ENCODE results near the gene REEP2. TPM values are rescaled to one million over a fixed set of nuclear protein-coding genes. Genes with fewer than 3 reads are reported as not detected.
A peak's percentile ranks its signal among the peaks of the same experiment; 100 is the strongest.
"Not testable (repeated sequence)": the region's sequence is repeated elsewhere in the genome, so short reads cannot be mapped to it uniquely, and the experiment has no call there.

REEP2 gene
- total and polyA plus RNA-seq, 5 donors from 2014 or later: 0.21 to 0.52 TPM; not detected in 3

DNA sequence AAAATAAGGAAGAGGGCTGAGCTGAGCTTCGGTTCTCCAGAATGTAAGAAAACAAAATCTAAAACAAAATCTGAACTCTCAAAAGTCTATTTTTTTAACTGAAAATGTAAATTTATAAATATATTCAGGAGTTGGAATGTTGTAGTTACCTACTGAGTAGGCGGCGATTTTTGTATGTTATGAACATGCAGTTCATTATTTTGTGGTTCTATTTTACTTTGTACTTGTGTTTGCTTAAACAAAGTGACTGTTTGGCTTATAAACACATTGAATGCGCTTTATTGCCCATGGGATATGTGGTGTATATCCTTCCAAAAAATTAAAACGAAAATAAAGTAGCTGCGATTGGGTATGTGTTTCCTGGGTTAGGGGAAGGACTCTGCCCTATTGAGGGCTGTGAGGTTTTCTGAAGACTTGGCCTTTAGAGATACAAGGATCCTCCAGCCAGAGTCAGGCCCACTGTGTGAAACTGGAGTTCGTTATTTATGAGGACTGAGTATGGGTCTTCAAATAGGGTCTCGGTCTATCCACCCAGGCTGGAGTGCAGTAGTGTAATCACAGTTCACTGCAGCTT is 30.2 kb downstream of the REEP2 start:
- peaks cover 3% of the 10 kb centered on the region for H3K27me3 Mint-ChIP-seq
- ATAC-seq (ENCODE audit: low read depth in 2 of 2): no peak
- no peak overlapping the region for H3K27ac Mint-ChIP-seq
- no peaks in the 10 kb centered on the region for H3K27me3 ChIP-seq (ENCODE audit: control insufficient read depth, insufficient read depth, low read length)
- H3K9me3 ChIP-seq (ENCODE audit: control insufficient read depth in 2 of 2, low read length in 2 of 2): no peaks in the 10 kb centered on the region
- peaks cover 0 to 3% (median 0%) of the 10 kb centered on the region in 7 donors for H3K9me3 Mint-ChIP-seq
- H3K4me1 ChIP-seq (ENCODE audit: control insufficient read depth, insufficient read depth, low read length, poor library complexity, severe bottlenecking): peaks cover 28% of the 10 kb centered on the region
- DNase-seq: no peak
- H3K4me3 ChIP-seq (ENCODE audit: low read depth, low read length): no peak overlapping the region
- H3K4me3 Mint-ChIP-seq: peak overlapping the region in 3 of 4 donors; percentile 8 to 99 (median 30)
- H3K36me3 ChIP-seq (ENCODE audit: control insufficient read depth, insufficient read depth, low read length): peaks cover 7% of the 10 kb centered on the region
- H3K4me1 Mint-ChIP-seq: peaks cover 4 to 27% (median 22%) of the 10 kb centered on the region in 4 donors
- H3K36me3 Mint-ChIP-seq: peaks cover 13% of the 10 kb centered on the region
- H3K27ac ChIP-seq (ENCODE audit: insufficient read depth, low read length, poor library complexity, severe bottlenecking): no peak overlapping the region

DNA sequence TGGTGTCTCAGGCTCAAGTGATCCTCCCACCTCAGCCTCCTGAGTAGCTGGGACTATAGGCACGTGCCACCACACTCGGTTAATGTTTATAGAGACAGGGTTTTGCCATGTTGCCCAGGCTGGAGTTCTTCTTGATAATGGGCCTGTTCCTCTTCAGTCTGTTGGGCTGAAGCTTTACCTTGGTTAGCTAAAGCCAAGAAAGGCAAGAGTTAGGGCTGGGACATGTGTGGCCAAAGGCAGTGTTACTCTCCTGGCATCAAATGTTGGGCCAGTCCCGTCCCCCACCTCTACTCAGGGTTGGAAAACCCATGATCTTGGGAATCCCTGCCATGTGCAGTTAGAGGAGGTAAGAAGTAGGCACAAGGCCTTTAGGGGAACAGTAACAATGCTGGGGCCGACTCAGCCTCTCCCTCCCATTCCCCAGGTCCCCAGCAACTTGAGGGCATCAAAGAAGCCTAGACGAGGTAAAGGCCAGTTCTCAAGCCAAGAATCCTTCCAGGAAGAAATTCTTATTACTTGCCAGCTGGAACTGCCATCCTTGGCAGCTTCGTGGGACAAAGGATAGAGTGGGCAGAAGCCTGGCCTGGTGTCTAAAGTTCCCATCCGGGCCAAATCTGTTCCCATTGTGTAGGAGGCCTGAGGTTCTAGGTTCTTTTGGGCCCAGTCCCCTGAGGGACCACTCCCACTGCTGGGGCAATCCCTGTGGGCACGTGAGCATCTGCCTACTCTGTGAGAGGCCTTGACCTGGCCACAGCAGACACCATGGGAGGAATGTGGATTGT is 30.9 kb downstream of the REEP2 start:
- peaks cover 6% of the 10 kb centered on the region for H3K27me3 Mint-ChIP-seq
- H3K36me3 Mint-ChIP-seq: peaks cover 13% of the 10 kb centered on the region
- H3K4me1 ChIP-seq (ENCODE audit: control insufficient read depth, insufficient read depth, low read length, poor library complexity, severe bottlenecking): peaks cover 25% of the 10 kb centered on the region
- DNase-seq: no peak
- no peak overlapping the region for H3K4me3 ChIP-seq (ENCODE audit: low read depth, low read length)
- no peak for ATAC-seq (ENCODE audit: low read depth in 2 of 2)
- H3K36me3 ChIP-seq (ENCODE audit: control insufficient read depth, insufficient read depth, low read length): peaks cover 7% of the 10 kb centered on the region
- peaks cover 0 to 3% (median 0%) of the 10 kb centered on the region in 7 donors for H3K9me3 Mint-ChIP-seq
- H3K4me3 Mint-ChIP-seq: peak overlapping the region in 1 of 4 donors; percentile 38
- H3K27ac ChIP-seq (ENCODE audit: insufficient read depth, low read length, poor library complexity, severe bottlenecking): no peak overlapping the region
- no peaks in the 10 kb centered on the region for H3K9me3 ChIP-seq (ENCODE audit: control insufficient read depth in 2 of 2, low read length in 2 of 2)
- H3K4me1 Mint-ChIP-seq: peaks cover 4 to 27% (median 22%) of the 10 kb centered on the region in 4 donors
- no peaks in the 10 kb centered on the region for H3K27me3 ChIP-seq (ENCODE audit: control insufficient read depth, insufficient read depth, low read length)
- H3K27ac Mint-ChIP-seq: peak overlapping the region in 1 of 3 donors; percentile 13

DNA sequence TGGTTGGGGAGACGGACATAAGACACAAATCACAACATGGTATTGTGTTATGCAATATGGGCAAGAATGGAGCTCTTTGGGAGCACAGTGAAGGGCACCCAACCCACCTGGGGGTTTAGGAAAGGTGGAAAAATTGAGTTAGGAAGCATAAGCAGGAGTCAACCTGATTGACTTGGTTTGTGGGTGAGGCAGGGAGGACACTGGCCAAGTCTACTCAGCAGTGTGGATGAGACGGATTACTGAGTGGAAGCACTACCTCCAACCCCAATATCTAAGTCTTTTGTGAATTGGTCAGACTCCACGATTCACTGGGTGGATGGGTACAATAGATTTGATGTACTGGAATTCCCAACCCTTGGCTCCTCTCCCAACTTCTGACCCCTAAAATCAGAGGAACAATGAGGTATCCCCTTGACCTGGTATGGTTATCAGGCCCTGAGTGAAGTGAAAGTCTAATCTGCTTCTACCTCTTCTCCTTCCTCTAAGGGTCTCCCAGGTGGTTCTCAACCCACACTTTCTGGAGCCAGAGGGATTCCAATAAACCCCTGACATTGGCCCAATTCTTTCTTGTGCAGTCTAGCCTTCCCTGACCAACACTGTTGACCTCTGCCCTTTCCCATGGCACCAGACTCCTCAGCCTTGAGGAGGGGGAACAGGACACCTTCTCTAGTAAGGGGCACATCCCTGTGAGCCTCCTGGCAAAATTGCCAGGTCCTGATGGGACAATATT is 31.6 kb downstream of the REEP2 start:
- Histone ChIP-seq H3K9me3 (ENCODE audit: control insufficient read depth in 2 of 2, low read length in 2 of 2) (no peaks in the 10 kb centered on the region), H3K27ac (ENCODE audit: insufficient read depth, low read length, poor library complexity, severe bottlenecking) (no peak overlapping the region), H3K27me3 (ENCODE audit: control insufficient read depth, insufficient read depth, low read length) (no peaks in the 10 kb centered on the region), H3K4me1 (ENCODE audit: control insufficient read depth, insufficient read depth, low read length, poor library complexity, severe bottlenecking) (peaks cover 25% of the 10 kb centered on the region), H3K36me3 (ENCODE audit: control insufficient read depth, insufficient read depth, low read length) (peaks cover 7% of the 10 kb centered on the region), H3K4me3 (ENCODE audit: low read depth, low read length) (no peak overlapping the region)
- Mint-ChIP-seq H3K4me1 (peaks cover 4 to 27% (median 22%) of the 10 kb centered on the region in 4 donors), H3K36me3 (peaks cover 13% of the 10 kb centered on the region), H3K9me3 (peaks cover 0 to 2% (median 0%) of the 10 kb centered on the region in 7 donors), H3K27ac (peak overlapping the region in 1 of 3 donors; percentile 13), H3K27me3 (peaks cover 6% of the 10 kb centered on the region), H3K4me3 (peak overlapping the region in 2 of 4 donors; percentile 16 to 34)
- ATAC-seq (ENCODE audit: low read depth in 2 of 2): no peak
- DNase-seq: no peak

DNA sequence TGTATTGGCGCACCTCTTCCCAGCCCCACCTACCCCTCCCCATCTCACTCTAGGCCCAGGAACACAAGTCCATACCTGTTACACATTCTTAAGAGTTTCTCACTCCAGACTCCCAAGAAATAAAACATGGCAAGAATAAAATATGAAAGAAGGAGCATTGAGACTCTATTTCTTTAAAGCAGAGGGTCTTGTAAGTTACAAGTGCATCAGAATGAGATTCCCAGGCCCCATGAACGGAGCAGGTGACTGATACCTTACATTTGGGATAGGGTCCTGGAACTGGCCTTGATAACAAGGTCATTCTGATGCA is 32.1 kb downstream of the REEP2 start:
- H3K4me3 Mint-ChIP-seq: peak overlapping the region in 1 of 4 donors; percentile 34
- Histone ChIP-seq H3K9me3 (ENCODE audit: control insufficient read depth in 2 of 2, low read length in 2 of 2) (no peaks in the 10 kb centered on the region), H3K27ac (ENCODE audit: insufficient read depth, low read length, poor library complexity, severe bottlenecking) (no peak overlapping the region), H3K4me1 (ENCODE audit: control insufficient read depth, insufficient read depth, low read length, poor library complexity, severe bottlenecking) (peaks cover 23% of the 10 kb centered on the region), H3K27me3 (ENCODE audit: control insufficient read depth, insufficient read depth, low read length) (no peaks in the 10 kb centered on the region), H3K4me3 (ENCODE audit: low read depth, low read length) (no peak overlapping the region), H3K36me3 (ENCODE audit: control insufficient read depth, insufficient read depth, low read length) (peaks cover 7% of the 10 kb centered on the region)
- H3K27me3 Mint-ChIP-seq: peaks cover 6% of the 10 kb centered on the region
- ATAC-seq (ENCODE audit: low read depth in 2 of 2) (no peak), DNase-seq (no peak)
- peaks cover 4 to 27% (median 22%) of the 10 kb centered on the region in 4 donors for H3K4me1 Mint-ChIP-seq
- H3K9me3 Mint-ChIP-seq: peaks cover 0 to 2% (median 0%) of the 10 kb centered on the region in 7 donors
- H3K27ac Mint-ChIP-seq: no peak overlapping the region
- H3K36me3 Mint-ChIP-seq: peaks cover 13% of the 10 kb centered on the region

DNA sequence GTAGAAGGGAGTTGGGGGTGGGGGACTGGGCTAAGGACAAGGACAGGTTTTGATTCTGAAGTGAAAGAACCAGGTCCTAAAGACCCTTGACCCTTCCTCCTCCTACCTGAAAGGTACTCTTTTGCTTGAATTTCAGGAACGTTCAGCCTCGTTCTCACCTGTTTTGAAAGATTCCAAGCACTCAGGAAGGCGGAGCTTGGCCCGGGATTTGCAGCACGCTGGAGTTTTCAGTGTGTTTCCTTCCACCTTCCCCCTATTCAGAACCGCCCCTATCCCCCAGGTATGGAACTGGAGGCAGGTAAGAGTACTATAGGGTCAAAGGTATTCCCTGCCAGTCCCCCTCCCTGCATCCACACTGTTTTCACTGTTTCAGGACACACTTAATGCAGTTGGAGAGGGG is 33.5 kb downstream of the REEP2 start:
- Mint-ChIP-seq H3K4me3 (no peak overlapping the region), H3K27ac (peak overlapping the region in 1 of 3 donors; percentile 44), H3K9me3 (peaks cover 0 to 1% (median 0%) of the 10 kb centered on the region in 7 donors), H3K4me1 (peaks cover 4 to 17% (median 14%) of the 10 kb centered on the region in 4 donors), H3K36me3 (peaks cover 10% of the 10 kb centered on the region), H3K27me3 (peaks cover 10% of the 10 kb centered on the region)
- DNase-seq (no peak), ATAC-seq (ENCODE audit: low read depth in 2 of 2) (no peak)
- Histone ChIP-seq H3K36me3 (ENCODE audit: control insufficient read depth, insufficient read depth, low read length) (peaks cover 4% of the 10 kb centered on the region), H3K4me1 (ENCODE audit: control insufficient read depth, insufficient read depth, low read length, poor library complexity, severe bottlenecking) (peaks cover 10% of the 10 kb centered on the region), H3K9me3 (ENCODE audit: control insufficient read depth in 2 of 2, low read length in 2 of 2) (no peaks in the 10 kb centered on the region), H3K27ac (ENCODE audit: insufficient read depth, low read length, poor library complexity, severe bottlenecking) (no peak overlapping the region), H3K4me3 (ENCODE audit: low read depth, low read length) (no peak overlapping the region), H3K27me3 (ENCODE audit: control insufficient read depth, insufficient read depth, low read length) (no peaks in the 10 kb centered on the region)

DNA sequence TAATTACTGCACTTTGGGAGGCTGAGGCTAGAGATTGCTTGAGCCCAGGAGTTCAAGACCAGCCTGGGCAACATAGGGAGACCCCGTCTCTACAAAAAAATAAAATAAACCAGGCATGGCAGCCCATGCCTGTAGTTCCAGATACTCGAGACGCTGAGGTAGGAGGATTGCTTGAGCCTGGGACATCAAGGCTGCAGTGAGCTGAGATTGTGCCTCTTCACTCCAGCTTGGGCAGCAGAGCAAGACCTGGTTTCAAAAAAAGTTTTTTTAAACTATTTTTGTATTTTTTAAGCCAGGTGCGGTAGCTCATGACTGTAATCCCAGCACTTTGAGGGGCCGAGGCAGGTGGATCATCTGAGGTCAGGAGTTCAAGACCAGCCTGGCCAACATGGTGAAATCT is 34.3 kb downstream of the REEP2 start:
- H3K36me3 ChIP-seq (ENCODE audit: control insufficient read depth, insufficient read depth, low read length); H3K27ac ChIP-seq (ENCODE audit: insufficient read depth, low read length, poor library complexity, severe bottlenecking); DNase-seq; H3K4me3 Mint-ChIP-seq; H3K36me3 Mint-ChIP-seq; H3K9me3 ChIP-seq (ENCODE audit: control insufficient read depth in 2 of 2, low read length in 2 of 2); ATAC-seq (ENCODE audit: low read depth in 2 of 2); H3K27ac Mint-ChIP-seq; H3K27me3 ChIP-seq (ENCODE audit: control insufficient read depth, insufficient read depth, low read length); H3K9me3 Mint-ChIP-seq; H3K4me1 Mint-ChIP-seq; H3K4me3 ChIP-seq (ENCODE audit: low read depth, low read length); H3K4me1 ChIP-seq (ENCODE audit: control insufficient read depth, insufficient read depth, low read length, poor library complexity, severe bottlenecking): not testable (repeated sequence)
- H3K27me3 Mint-ChIP-seq: peaks cover 12% of the 10 kb centered on the region

DNA sequence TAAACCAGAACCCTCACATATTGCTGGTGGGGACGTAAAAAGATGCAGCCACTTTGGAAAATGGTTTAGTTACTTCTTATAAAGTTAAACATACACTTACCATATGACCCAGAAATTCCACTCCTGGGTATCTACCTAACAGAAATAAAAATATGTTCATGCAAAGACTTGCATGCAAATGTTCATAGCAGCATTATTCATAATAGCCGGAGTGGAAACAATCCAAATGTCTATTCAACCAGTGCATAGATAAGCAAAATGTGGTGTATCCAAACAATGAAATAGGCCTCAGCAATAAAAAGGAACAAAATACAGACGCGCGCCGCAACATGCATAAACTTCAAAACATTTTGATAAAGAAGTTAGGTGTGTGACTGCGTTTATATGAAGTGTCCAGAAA is 38.1 kb downstream of the REEP2 start:
- ATAC-seq (ENCODE audit: low read depth in 2 of 2) (no peak), DNase-seq (no peak)
- Mint-ChIP-seq H3K4me3 (peak overlapping the region in 1 of 4 donors; percentile 14), H3K27me3 (peaks cover 21% of the 10 kb centered on the region), H3K36me3 (no peaks in the 10 kb centered on the region), H3K27ac (no peak overlapping the region), H3K4me1 (no peaks in the 10 kb centered on the region), H3K9me3 (no peaks in the 10 kb centered on the region)
- H3K27me3 ChIP-seq (ENCODE audit: control insufficient read depth, insufficient read depth, low read length): no peaks in the 10 kb centered on the region
- H3K4me1 ChIP-seq (ENCODE audit: control insufficient read depth, insufficient read depth, low read length, poor library complexity, severe bottlenecking): no peaks in the 10 kb centered on the region
- no peak overlapping the region for H3K4me3 ChIP-seq (ENCODE audit: low read depth, low read length)
- no peaks in the 10 kb centered on the region for H3K36me3 ChIP-seq (ENCODE audit: control insufficient read depth, insufficient read depth, low read length)
- no peaks in the 10 kb centered on the region for H3K9me3 ChIP-seq (ENCODE audit: control insufficient read depth in 2 of 2, low read length in 2 of 2)
- no peak overlapping the region for H3K27ac ChIP-seq (ENCODE audit: insufficient read depth, low read length, poor library complexity, severe bottlenecking)
